Astrocyte (in vitro differentiated cells and primary cell): ENCODE data around the gene ATG7. TPM values are rescaled to one million over a fixed set of nuclear protein-coding genes. Genes with fewer than 3 reads are reported as not detected.

Experiments used
- DNase-seq: peaks from one replicate; pipeline ENCODE4 v3.0.0-alpha.2; 2010; ENCODE audit warnings: low read depth
- FAIRE-seq: peaks from 2 replicates; lab custom pipeline; 2011; peaks lifted over from hg19 to GRCh38; lab: Jason Lieb, UNC
- H2AFZ ChIP-seq: 2 replicates; pipeline ENCODE4 v1.6.0; 2012; ENCODE audit warnings: low read depth, low read length, inconsistent platforms
- H3K27ac ChIP-seq: 2 replicates; pipeline ENCODE4 v1.5.1; 2011; ENCODE audit warnings: low read depth, low read length, inconsistent platforms
- H3K27me3 ChIP-seq: 2 replicates; pipeline ENCODE4 v1.6.0; 2011; ENCODE audit warnings: low read length, inconsistent platforms; ENCODE audit not compliant: insufficient read depth
- H3K36me3 ChIP-seq: 2 replicates; pipeline ENCODE4 v1.5.1; 2011; ENCODE audit warnings: low read length, inconsistent platforms; ENCODE audit not compliant: insufficient read depth
- H3K4me1 ChIP-seq: 2 replicates; pipeline ENCODE4 v1.5.1; 2011; ENCODE audit warnings: low read length, inconsistent platforms; ENCODE audit not compliant: insufficient read depth
- H3K4me2 ChIP-seq: 2 replicates; pipeline ENCODE4 v1.6.0; 2012; ENCODE audit warnings: low read length, inconsistent platforms
- H3K4me3 ChIP-seq: 2 replicates; pipeline ENCODE4 v1.5.1; 2011; ENCODE audit warnings: low read depth, mild to moderate bottlenecking, low read length, inconsistent platforms; ENCODE audit not compliant: insufficient read depth
- H3K79me2 ChIP-seq: 2 replicates; pipeline ENCODE4 v1.6.0; 2012; ENCODE audit warnings: mild to moderate bottlenecking, low read length, inconsistent platforms; ENCODE audit not compliant: insufficient read depth
- H3K9ac ChIP-seq: 2 replicates; pipeline ENCODE4 v1.6.0; 2012; ENCODE audit warnings: mild to moderate bottlenecking, low read length, inconsistent platforms
- H3K9me3 ChIP-seq: 2 replicates; pipeline ENCODE4 v1.5.1; 2012; ENCODE audit warnings: low read depth, mild to moderate bottlenecking, low read length, inconsistent platforms; ENCODE audit not compliant: insufficient read depth
- H4K20me1 ChIP-seq: 2 replicates; pipeline ENCODE4 v1.6.0; 2012; ENCODE audit warnings: low read length, inconsistent platforms; ENCODE audit not compliant: insufficient read depth
- H3K27ac Mint-ChIP-seq: one replicate; pipeline ENCODE4 v1.8.0; 2021; ENCODE audit warnings: mild to moderate bottlenecking, mixed read lengths; ENCODE audit not compliant: unreplicated experiment
- H3K27me3 Mint-ChIP-seq: one replicate; pipeline ENCODE4 v1.8.0; 2021; ENCODE audit warnings: low read depth, mixed read lengths; ENCODE audit not compliant: unreplicated experiment
- H3K36me3 Mint-ChIP-seq: one replicate; pipeline ENCODE4 v1.8.0; 2021; ENCODE audit warnings: low read depth, mixed read lengths; ENCODE audit not compliant: unreplicated experiment
- H3K4me1 Mint-ChIP-seq: one replicate; pipeline ENCODE4 v1.8.0; 2021; ENCODE audit warnings: low read depth, mixed read lengths; ENCODE audit not compliant: unreplicated experiment
- H3K4me3 Mint-ChIP-seq: one replicate; pipeline ENCODE4 v1.8.0; 2021; ENCODE audit warnings: mild to moderate bottlenecking, moderate library complexity, mixed read lengths; ENCODE audit not compliant: unreplicated experiment
- H3K9me3 Mint-ChIP-seq: one replicate; pipeline ENCODE4 v1.8.0; 2021; ENCODE audit warnings: mild to moderate bottlenecking, mixed read lengths; ENCODE audit not compliant: unreplicated experiment
- EZH2 ChIP-seq: IDR thresholded peaks from 2 replicates; pipeline ENCODE4 v1.6.1; 2012; ENCODE audit warnings: mild to moderate bottlenecking, low read length, inconsistent platforms; ENCODE audit not compliant: insufficient read depth
- total RNA-seq: library from RNA; stranded (reverse); gene quantifications from 2 replicates; pipeline ENCODE4 v1.2.1, GENCODE V29; 2021
- TF ChIP-seq, protein P1 (sequence below): IDR thresholded peaks from 2 replicates; pipeline ENCODE4 v1.5.1; 2011; ENCODE audit warnings: low read depth, mild to moderate bottlenecking, inconsistent platforms, low read length, moderate library complexity; ENCODE audit not compliant: insufficient read depth

Gene ATG7
- total RNA-seq, 1 donor from 2014 or later: 29.5 TPM

DNA sequence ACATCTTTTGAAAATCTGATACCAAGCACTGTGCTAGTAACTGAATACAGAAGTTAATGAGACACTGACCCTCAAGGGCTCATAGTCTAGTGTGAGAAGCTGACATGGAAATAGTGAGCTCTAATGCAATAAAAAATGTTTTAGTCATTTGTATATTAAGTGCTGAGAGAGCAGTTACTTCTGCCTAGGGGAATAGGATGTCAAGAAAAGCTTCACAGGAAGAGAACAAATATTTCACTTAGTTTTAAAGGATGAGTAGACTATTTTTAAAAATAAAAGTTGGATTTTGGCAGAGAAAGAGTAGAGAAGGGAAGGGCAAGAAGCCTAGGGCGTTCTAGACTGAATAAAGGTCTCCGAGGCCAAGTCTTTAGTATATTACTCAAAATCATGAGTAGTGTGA, 158.4 kb downstream of the ATG7 start:
- Mint-ChIP-seq H3K4me3 (no peak overlapping the region), H3K36me3 (peaks cover 2% of the 10 kb centered on the region), H3K4me1 (no peaks in the 10 kb centered on the region), H3K27me3 (no peaks in the 10 kb centered on the region), H3K9me3 (no peaks in the 10 kb centered on the region), H3K27ac (no peak overlapping the region)
- Histone ChIP-seq H3K79me2 (no peaks in the 10 kb centered on the region), H4K20me1 (no peaks in the 10 kb centered on the region), H2AFZ (no peak overlapping the region), H3K4me1 (no peaks in the 10 kb centered on the region), H3K27me3 (no peaks in the 10 kb centered on the region), H3K4me2 (no peak overlapping the region), H3K9me3 (no peaks in the 10 kb centered on the region), H3K9ac (no peak overlapping the region), H3K4me3 (no peak overlapping the region), H3K36me3 (no peaks in the 10 kb centered on the region), H3K27ac (no peak overlapping the region)
- DNase-seq: no peak
- TF ChIP-seq, protein P1, sequence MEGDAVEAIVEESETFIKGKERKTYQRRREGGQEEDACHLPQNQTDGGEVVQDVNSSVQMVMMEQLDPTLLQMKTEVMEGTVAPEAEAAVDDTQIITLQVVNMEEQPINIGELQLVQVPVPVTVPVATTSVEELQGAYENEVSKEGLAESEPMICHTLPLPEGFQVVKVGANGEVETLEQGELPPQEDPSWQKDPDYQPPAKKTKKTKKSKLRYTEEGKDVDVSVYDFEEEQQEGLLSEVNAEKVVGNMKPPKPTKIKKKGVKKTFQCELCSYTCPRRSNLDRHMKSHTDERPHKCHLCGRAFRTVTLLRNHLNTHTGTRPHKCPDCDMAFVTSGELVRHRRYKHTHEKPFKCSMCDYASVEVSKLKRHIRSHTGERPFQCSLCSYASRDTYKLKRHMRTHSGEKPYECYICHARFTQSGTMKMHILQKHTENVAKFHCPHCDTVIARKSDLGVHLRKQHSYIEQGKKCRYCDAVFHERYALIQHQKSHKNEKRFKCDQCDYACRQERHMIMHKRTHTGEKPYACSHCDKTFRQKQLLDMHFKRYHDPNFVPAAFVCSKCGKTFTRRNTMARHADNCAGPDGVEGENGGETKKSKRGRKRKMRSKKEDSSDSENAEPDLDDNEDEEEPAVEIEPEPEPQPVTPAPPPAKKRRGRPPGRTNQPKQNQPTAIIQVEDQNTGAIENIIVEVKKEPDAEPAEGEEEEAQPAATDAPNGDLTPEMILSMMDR: no peak
- TF ChIP-seq EZH2: no peak
- no peak for FAIRE-seq

DNA sequence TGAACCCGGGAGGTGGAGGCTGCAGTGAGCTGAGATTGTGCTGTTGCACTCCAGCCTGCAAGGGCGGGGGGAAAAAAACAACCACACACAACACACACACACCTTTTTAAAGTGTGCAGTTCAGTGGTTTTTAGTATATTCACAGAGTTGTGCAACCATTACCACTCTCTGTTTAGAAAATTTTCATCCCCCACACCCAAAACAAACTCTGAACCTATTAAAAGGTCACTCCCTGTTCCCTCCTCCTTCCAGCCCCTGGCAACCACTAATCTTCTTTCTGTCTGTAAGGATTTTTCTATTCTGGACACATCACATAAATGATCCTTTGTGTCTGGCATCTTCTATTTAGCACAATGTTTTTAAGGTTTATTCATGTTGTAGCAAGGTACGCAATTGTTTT, 159.1 kb downstream of the ATG7 start:
- DNase-seq (no peak), FAIRE-seq (no peak)
- no peak overlapping the region for H2AFZ ChIP-seq
- H4K20me1 ChIP-seq: no peaks in the 10 kb centered on the region
- no peak overlapping the region for H3K4me3 ChIP-seq
- Mint-ChIP-seq H3K9me3 (no peaks in the 10 kb centered on the region), H3K27me3 (no peaks in the 10 kb centered on the region), H3K4me3 (no peak overlapping the region), H3K4me1 (no peaks in the 10 kb centered on the region), H3K27ac (no peak overlapping the region), H3K36me3 (peaks cover 2% of the 10 kb centered on the region)
- no peaks in the 10 kb centered on the region for H3K4me1 ChIP-seq
- no peaks in the 10 kb centered on the region for H3K36me3 ChIP-seq
- H3K4me2 ChIP-seq: no peak overlapping the region
- no peaks in the 10 kb centered on the region for H3K9me3 ChIP-seq
- no peak for TF ChIP-seq EZH2
- TF ChIP-seq, protein P1: no peak
- no peak overlapping the region for H3K27ac ChIP-seq
- no peaks in the 10 kb centered on the region for H3K27me3 ChIP-seq
- H3K79me2 ChIP-seq: no peaks in the 10 kb centered on the region
- no peak overlapping the region for H3K9ac ChIP-seq

DNA sequence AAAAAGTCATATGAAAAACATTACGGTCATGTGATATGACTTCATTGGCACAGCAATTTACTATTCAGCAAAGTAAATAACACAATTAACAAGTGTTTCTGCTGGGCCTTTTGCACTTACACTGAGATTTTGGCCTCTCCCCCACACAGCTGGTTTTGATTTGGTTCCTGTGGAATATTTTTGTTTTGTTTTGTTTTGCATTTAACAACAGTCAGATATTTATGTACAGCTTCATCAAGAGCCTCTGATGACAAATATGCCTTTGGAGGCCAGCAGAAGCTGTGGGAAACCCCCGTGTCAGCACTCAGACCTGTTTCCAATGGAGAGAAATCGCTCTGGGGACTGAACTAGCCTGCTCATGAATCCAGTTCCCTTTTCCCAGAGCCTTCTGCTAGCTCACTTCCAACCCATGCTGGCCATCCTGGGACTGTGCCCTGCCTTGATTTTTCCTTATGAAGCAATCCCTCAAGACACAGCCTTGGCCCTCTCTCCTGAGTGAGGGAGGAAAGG, 161.9 kb downstream of the ATG7 start:
- H3K4me2 ChIP-seq: no peak overlapping the region
- no peaks in the 10 kb centered on the region for H3K36me3 ChIP-seq
- no peaks in the 10 kb centered on the region for H3K4me1 ChIP-seq
- Mint-ChIP-seq H3K27me3 (no peaks in the 10 kb centered on the region), H3K4me3 (no peak overlapping the region), H3K36me3 (no peaks in the 10 kb centered on the region), H3K27ac (peak overlapping the region; percentile 63), H3K4me1 (peaks cover 1% of the 10 kb centered on the region), H3K9me3 (no peaks in the 10 kb centered on the region)
- no peaks in the 10 kb centered on the region for H3K9me3 ChIP-seq
- no peak for TF ChIP-seq EZH2
- TF ChIP-seq, protein P1: no peak
- no peak overlapping the region for H2AFZ ChIP-seq
- H3K9ac ChIP-seq: no peak overlapping the region
- no peaks in the 10 kb centered on the region for H3K27me3 ChIP-seq
- DNase-seq (peak; percentile 24), FAIRE-seq (no peak)
- H4K20me1 ChIP-seq: no peaks in the 10 kb centered on the region
- no peak overlapping the region for H3K4me3 ChIP-seq
- no peak overlapping the region for H3K27ac ChIP-seq
- no peaks in the 10 kb centered on the region for H3K79me2 ChIP-seq
